Bronchial epithelial cell (primary cell): ENCODE measurements around the gene IL6. TPM values are rescaled to one million over a fixed set of nuclear protein-coding genes. Genes with fewer than 3 reads are reported as not detected.

Experiments used
- DNase-seq: peaks from one replicate; pipeline ENCODE4 v3.0.0-alpha.2; 2010; ENCODE audit warnings: low read depth
- FAIRE-seq: peaks from 2 replicates; lab custom pipeline; 2011; peaks lifted over from hg19 to GRCh38; lab: Jason Lieb, UNC
- H3K27me3 ChIP-seq: 2 replicates; pipeline ENCODE4 v1.5.1; 2011; ENCODE audit warnings: low read length; ENCODE audit not compliant: control insufficient read depth, insufficient read depth
- H3K36me3 ChIP-seq: 2 replicates; pipeline ENCODE4 v1.5.1; 2011; ENCODE audit warnings: low read length; ENCODE audit not compliant: control insufficient read depth, insufficient read depth
- H3K4me3 ChIP-seq: 2 replicates; pipeline ENCODE4 v1.5.1; 2011; ENCODE audit warnings: mild to moderate bottlenecking, low read depth, low read length, control low read depth
- CTCF ChIP-seq: IDR thresholded peaks from 2 replicates; pipeline ENCODE4 v1.5.1; 2011; ENCODE audit warnings: mild to moderate bottlenecking, moderate library complexity, low read length, control low read depth, inconsistent platforms; ENCODE audit not compliant: insufficient read depth, severe bottlenecking
- total RNA-seq: library from RNA; depleted of rRNA; stranded (reverse); fragments of >200 nt; gene quantifications from 2 replicates; pipeline ENCODE4 v1.2.1, GENCODE V29; 2014

The IL6 gene
- total RNA-seq, 1 donor from 2014 or later = 0.53 TPM

GRCh38 chr7:22743014-22743413, 16.0 kb downstream of the IL6 start:
- Histone ChIP-seq H3K27me3 (no peaks in the 10 kb centered on the region), H3K36me3 (no peaks in the 10 kb centered on the region), H3K4me3 (no peak overlapping the region)
- FAIRE-seq = no peak
- no peak for DNase-seq
- no peak for TF ChIP-seq CTCF

GRCh38 chr7:22751341-22751740, 24.3 kb downstream of the IL6 start:
- no peaks in the 10 kb centered on the region for H3K27me3 ChIP-seq
- FAIRE-seq (no peak), DNase-seq (no peak)
- H3K4me3 ChIP-seq = no peak overlapping the region
- no peak for TF ChIP-seq CTCF
- no peaks in the 10 kb centered on the region for H3K36me3 ChIP-seq

- DNase-seq = no peak
- FAIRE-seq = no peak
Observed at GRCh38 chr7:22757338-22757994, 30.5 kb downstream of the IL6 start.

GRCh38 chr7:22758576-22758975, 31.6 kb downstream of the IL6 start:
- no peak for FAIRE-seq
- DNase-seq = no peak
- no peak for TF ChIP-seq CTCF
- Histone ChIP-seq H3K36me3 (no peaks in the 10 kb centered on the region), H3K27me3 (peaks cover 2% of the 10 kb centered on the region), H3K4me3 (no peak overlapping the region)

More at GRCh38 chr7:22757338-22757994, 30.5 kb downstream of the IL6 start:
- TF ChIP-seq CTCF = no peak
- Histone ChIP-seq H3K36me3 (no peaks in the 10 kb centered on the region), H3K4me3 (no peak overlapping the region), H3K27me3 (peaks cover 2% of the 10 kb centered on the region)

- Histone ChIP-seq H3K36me3 (no peaks in the 10 kb centered on the region), H3K4me3 (no peak overlapping the region), H3K27me3 (peaks cover 2% of the 10 kb centered on the region)
- TF ChIP-seq CTCF = no peak
- no peak for DNase-seq
- no peak for FAIRE-seq
Observed at GRCh38 chr7:22759721-22760120, 32.7 kb downstream of the IL6 start.

- H3K36me3 ChIP-seq = no peaks in the 10 kb centered on the region
- peaks cover 3% of the 10 kb centered on the region for H3K27me3 ChIP-seq
- FAIRE-seq (no peak), DNase-seq (no peak)
- H3K4me3 ChIP-seq = no peak overlapping the region
- TF ChIP-seq CTCF = no peak
Observed at GRCh38 chr7:22762866-22763265, 35.9 kb downstream of the IL6 start.
